GM11168 (cell line): Measurements from ENCODE around the gene PRSS56.

Experiments
- in situ Hi-C: fragments of 300-500 bp; cut with MboI; formaldehyde crosslinking; loops from one replicate; pipeline ENCODE4 v1.12.0; 2022; ENCODE audit warnings: low sequenced_read_pairs; ENCODE audit not compliant: unreplicated experiment

Gene PRSS56

GRCh38 chr2:232485757-232486557 lies 34.2 kb upstream of the PRSS56 start:
- in situ Hi-C loops: no loop called here

- in situ Hi-C loops: no loop called here
Observed at GRCh38 chr2:232486558-232487384, 33.4 kb upstream of the PRSS56 start.

GRCh38 chr2:232487385-232488096 lies 32.6 kb upstream of the PRSS56 start, which contains the start of gene ECEL1:
Gene ECEL1 (minus strand): TSS chr2:232487834. CDS start chr2:232486653, 1,181 bp downstream.
- in situ Hi-C loops: no loop called here

- in situ Hi-C loops: no loop called here
Observed at GRCh38 chr2:232488097-232488711, 32.0 kb upstream of the PRSS56 start.

GRCh38 chr2:232488721-232489300 lies 31.4 kb upstream of the PRSS56 start:
- in situ Hi-C loops: no loop called here

- in situ Hi-C loops: no loop called here
Observed at GRCh38 chr2:232489516-232490220, 30.5 kb upstream of the PRSS56 start.

- in situ Hi-C loops: no loop called here
Observed at GRCh38 chr2:232490221-232491138, 29.7 kb upstream of the PRSS56 start.

- in situ Hi-C loops: no loop called here
Observed at GRCh38 chr2:232491139-232491780, 28.9 kb upstream of the PRSS56 start.

GRCh38 chr2:232492236-232492848 lies 27.8 kb upstream of the PRSS56 start:
- in situ Hi-C loops: no loop called here

- in situ Hi-C loops: no loop called here
Observed at GRCh38 chr2:232492963-232493700, 27.1 kb upstream of the PRSS56 start.

GRCh38 chr2:232493701-232494474 lies 26.3 kb upstream of the PRSS56 start:
- in situ Hi-C loops: no loop called here

GRCh38 chr2:232494542-232494941 lies 25.6 kb upstream of the PRSS56 start:
- in situ Hi-C loops: no loop called here

- in situ Hi-C loops: no loop called here
Observed at GRCh38 chr2:232495292-232495691, 24.9 kb upstream of the PRSS56 start.

GRCh38 chr2:232496501-232497270 lies 23.5 kb upstream of the PRSS56 start:
- in situ Hi-C loops: no loop called here

GRCh38 chr2:232497348-232497747 lies 22.8 kb upstream of the PRSS56 start:
- in situ Hi-C loops: no loop called here
